T-helper 2 cell treated with Interferon-gamma antibody and Interleukin-4, amounts not matched to agents 100 ng/mL and 5 ng/mL, for 36 hours (primary cell): ENCODE measurements around the gene LAMTOR2. TPM values are rescaled to one million over a fixed set of nuclear protein-coding genes. Genes with fewer than 3 reads are reported as not detected.

ENCODE experiments used
- intact Hi-C: fragments of 100-400 bp; cut with micrococcal nuclease; formaldehyde crosslinking; loops from one replicate; pipeline ENCODE4 v1.15.1; 2023
- total RNA-seq: library from RNA; stranded (reverse); gene quantifications from 2 replicates; pipeline ENCODE4 v1.2.3, GENCODE V29; 2022

The LAMTOR2 gene
- total RNA-seq, 1 donor from 2014 or later: 71.6 TPM

DNA sequence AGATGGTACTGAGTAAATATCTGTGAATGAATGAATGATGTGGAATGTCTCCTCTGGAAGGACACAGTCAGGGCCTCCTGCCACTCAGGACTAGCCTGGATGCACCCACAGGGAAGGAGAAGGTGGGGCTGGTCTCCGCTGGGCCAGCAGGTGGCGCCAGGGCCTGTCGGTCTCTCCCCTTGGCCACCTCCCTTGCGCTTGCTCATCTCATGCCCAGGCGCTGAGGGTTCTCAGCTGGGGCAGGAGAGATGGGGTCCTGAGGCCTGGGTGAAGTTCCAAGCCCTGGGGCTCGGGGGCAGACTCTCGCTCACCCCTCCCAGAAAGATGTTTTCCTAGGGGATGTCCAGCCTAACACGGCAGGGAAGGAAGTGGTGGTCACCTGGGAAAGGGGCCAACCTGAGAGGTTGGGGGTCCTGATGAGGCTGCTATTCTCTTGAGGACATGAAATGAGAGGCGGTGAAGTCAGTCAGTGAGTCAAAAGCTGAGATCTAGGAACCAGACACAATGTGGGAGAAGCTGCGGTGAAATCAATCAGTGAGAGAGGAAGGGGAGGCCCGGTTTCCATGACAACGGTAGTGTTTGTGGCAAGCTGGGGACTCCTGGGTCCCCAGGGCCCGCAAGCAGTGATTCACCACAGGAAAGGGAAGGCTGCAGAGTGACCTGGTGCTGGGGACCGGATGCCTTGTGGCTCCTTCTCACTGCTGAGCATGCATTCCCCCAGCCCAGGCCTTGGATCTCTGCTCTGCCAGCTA is 42.2 kb downstream of the LAMTOR2 start:
- intact Hi-C loops: loop anchor here (1.0 kb wide), 2 partner anchors 9 to 33 kb away; no protein-coding TSS in a partner anchor

DNA sequence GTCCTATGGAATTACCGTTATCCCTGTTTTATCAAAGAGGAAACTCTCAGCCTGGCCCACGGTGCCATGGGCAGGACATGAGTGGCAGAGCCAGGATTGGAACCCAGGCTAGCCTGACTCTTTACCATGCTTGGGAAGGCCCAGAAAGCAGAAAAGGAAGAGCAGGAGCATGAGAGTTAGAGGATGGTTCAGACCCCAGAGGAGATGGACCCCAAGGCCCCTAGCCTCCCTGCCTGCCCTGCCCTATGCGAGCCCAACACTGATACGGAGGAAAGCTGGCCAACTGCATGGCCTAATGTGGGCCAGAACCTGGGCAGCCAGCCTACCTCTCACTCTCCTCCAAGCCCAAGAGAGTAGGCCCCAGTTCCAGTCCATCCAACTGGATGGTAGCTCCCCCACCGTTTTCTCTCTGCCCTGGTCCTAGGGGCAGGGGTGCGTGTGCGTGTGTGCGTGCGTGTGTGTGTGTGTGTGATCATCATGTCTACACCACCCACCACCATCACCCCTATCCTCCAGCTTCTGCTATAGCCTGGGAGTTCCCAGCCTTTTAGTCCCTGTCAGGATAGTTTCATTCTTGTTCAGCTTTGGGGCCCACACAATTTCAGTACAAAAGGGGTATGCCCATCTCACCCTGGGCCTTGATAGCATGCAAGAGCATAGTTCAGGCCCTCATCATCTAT is 43.1 kb downstream of the LAMTOR2 start:
- intact Hi-C loops: loop anchor here (1.0 kb wide), 1 partner anchor 9 kb away; no protein-coding TSS in a partner anchor

- intact Hi-C loops: no loop called here
These were observed 44.2 kb downstream of the LAMTOR2 start for GRCh38 chr1:156098784-156099183.

DNA sequence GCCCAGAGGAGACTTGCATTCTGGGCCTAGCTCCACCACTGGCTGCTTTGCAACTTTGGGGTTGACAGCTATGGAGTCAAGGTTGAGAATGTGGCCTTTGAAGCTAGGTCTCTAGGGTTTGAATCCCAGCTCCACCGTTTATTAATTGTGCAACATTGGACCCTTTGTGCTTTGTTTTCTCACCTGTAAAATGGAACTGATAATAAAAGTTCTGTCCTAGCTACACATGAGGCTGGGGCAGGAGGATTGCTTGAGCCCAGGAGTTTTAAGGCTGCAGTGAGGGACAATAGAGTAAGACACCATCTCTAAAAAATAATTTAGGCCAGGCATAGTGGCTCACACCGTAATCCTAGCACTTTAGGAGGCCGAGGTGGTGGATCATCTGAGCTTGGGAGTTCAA is 44.7 kb downstream of the LAMTOR2 start:
- intact Hi-C loops: no loop called here

- intact Hi-C loops: no loop called here
These were observed 45.8 kb downstream of the LAMTOR2 start for GRCh38 chr1:156100205-156100995.

GRCh38 chr1:156101880-156102279 is 47.3 kb downstream of the LAMTOR2 start:
- intact Hi-C loops: no loop called here

DNA sequence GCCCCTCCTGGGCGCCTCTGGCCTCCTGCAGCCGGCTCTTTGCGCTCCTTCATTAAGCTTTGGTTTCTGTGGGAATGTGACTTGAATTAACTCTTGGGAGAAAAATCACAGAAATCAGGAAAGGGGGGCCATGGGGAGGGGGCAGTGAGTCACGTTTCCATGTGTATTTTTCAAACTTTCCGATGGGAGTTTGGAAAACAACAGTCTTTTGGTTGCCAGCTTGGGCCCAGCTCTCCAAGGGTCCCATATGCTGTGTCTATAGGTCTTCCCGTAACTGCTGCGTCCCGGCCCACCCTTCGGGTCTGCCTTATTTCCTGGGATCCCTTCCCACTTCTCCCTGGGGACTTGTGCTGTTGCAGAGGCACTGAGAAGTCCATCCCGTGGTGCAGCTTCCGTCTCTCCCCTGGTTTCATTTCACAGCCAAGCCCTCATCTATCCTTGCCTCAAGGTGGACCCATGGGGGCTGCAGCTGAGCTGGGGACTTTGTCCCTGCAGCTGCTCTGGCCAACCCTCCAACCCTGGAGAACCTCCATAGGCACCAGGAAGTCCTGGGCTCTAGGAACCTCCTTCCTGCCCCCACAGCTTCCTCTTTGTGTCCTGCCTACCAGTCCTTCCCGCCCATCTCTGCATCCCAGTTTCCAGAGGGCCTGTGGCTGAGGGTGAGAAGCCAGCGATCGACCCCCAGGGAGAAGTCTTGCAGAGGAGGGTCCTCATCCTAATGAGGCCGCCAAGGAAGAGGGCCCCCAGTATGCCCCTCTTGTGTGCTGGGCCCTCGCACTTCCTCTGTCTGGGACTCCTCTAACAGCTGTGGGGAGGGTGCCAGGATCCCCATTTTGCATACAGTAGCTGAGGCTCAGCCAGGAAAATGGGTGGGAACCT is 48.3 kb downstream of the LAMTOR2 start:
- intact Hi-C loops: no loop called here

DNA sequence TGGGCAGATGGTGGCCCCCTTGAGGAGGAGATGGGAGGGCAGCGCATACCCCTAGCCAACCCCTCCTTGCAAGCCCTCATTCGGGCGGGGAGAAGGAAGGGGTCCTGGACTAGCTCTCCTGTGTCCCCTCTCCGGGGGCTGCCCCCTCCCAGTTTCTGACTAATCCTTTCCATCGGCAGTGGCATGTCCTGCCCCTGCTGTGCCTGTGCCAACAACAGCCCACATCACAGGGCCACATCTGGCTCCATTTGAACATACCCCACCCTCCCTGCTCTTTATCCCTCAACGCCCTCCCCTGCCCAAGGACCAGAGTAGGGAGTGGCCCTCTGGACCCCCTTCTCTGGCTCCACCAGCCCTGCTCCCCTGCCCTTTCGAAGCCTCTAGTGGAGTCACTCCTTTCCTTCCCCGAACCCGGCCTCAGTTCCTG is 49.0 kb downstream of the LAMTOR2 start:
- intact Hi-C loops: no loop called here

GRCh38 chr1:156104065-156104810 is 49.7 kb downstream of the LAMTOR2 start:
- intact Hi-C loops: no loop called here

GRCh38 chr1:156104861-156105832 is 50.6 kb downstream of the LAMTOR2 start:
- intact Hi-C loops: no loop called here

DNA sequence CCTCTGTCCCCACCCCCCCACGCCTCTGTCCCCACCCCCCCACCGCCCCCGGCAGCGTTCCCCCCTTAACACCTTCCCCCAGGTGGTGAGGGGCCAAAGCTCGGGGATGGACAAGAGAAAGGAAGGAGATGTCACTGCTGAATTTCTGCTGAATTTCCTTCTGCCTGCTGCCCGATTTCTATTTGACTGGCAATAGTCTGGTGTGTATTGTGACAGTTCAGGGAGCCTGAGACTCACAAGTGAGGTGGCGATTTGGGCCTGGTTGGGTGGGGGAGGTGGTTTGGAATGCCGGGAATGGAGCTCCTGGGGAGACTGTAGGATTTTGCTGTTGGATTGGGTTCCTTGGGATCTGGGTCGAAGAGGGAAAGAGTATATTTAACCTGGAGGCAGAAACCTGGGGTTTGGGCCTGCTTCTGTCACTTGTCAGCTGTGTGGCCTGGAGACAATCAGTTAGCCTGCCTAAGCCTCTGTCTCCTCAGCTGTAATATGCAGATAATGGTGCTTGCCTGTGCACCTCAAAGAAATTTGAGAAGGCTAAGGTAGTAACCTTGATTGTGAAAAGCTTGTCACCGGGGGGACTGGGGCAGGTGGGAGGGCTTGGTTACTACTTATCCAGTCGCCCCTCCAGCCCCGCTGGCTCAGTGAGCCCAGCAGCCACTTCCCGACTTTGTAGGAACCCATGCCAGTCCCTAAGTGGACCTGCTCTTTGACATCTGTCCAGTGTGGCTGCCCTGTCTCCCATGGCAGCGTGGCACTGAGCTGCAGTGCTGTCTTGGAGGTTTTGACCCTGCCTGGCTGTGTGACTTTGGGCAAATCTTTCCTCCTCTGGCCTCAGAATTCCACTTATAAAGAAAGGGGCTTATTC is 52.3 kb downstream of the LAMTOR2 start:
- intact Hi-C loops: loop anchor here (1.0 kb wide), 3 partner anchors 7 to 20 kb away; partner anchors contain the start of gene LMNA

DNA sequence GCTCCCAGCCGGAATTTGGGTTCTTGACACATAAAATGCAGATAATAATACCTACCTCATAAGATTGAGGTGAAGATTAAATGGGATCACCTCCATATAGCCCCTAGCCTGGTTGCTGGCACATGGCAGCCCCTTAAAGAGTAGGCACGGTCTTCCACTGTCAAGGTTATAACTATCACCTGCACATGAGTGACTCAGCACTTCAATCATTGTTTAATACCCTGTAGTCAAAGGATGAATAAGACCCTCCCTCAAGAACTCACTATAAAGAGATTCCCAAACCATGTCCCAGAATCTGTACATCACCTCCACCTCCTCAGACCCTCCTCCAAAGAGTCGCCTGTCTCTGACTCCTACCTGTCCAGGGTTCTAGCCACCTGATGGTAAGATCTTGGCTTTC is 53.5 kb downstream of the LAMTOR2 start:
- intact Hi-C loops: no loop called here

Other genes with a start within 250 kb of the LAMTOR2 start
- gene GON4L, start 197.6 kb upstream of the LAMTOR2 start, total RNA-seq: 79.9 and 82.6 TPM in 2 replicates
- 22.2 and 22.5 TPM in 2 replicates for gene SYT11, start 195.2 kb upstream of the LAMTOR2 start, total RNA-seq
- gene RIT1, start 143.4 kb upstream of the LAMTOR2 start, total RNA-seq: 27.0 and 27.6 TPM in 2 replicates
- gene KHDC4, start 120.4 kb upstream of the LAMTOR2 start, total RNA-seq: 73.8 and 82.8 TPM in 2 replicates
- 0.14 TPM in 2 replicates for gene RXFP4, start 113.1 kb upstream of the LAMTOR2 start, total RNA-seq
- 172 and 189 TPM in 2 replicates for gene ARHGEF2, start 76.2 kb upstream of the LAMTOR2 start, total RNA-seq
- gene SSR2, start 33.8 kb upstream of the LAMTOR2 start, total RNA-seq: 265 and 268 TPM in 2 replicates
- 36.8 and 37.2 TPM in 2 replicates for gene UBQLN4, start 984 bp upstream of the LAMTOR2 start, total RNA-seq
- gene RAB25, start 6.4 kb downstream of the LAMTOR2 start, total RNA-seq: not detected in 2 replicates
- 0.20 and 0.50 TPM in 2 replicates for gene MEX3A, start 27.7 kb downstream of the LAMTOR2 start, total RNA-seq
- 98.8 and 104 TPM in 2 replicates for gene LMNA, start 59.9 kb downstream of the LAMTOR2 start, total RNA-seq
- 10.5 and 12.4 TPM in 2 replicates for gene SEMA4A, start 98.8 kb downstream of the LAMTOR2 start, total RNA-seq
- 32.2 and 34.3 TPM in 2 replicates for gene SLC25A44, start 139.3 kb downstream of the LAMTOR2 start, total RNA-seq
- 84.0 and 84.1 TPM in 2 replicates for gene PMF1, start 158.2 kb downstream of the LAMTOR2 start, total RNA-seq
- gene BGLAP, start 187.4 kb downstream of the LAMTOR2 start, total RNA-seq: 2.0 and 2.9 TPM in 2 replicates
- gene PAQR6, start 193.3 kb downstream of the LAMTOR2 start, total RNA-seq: 8.0 and 8.6 TPM in 2 replicates
- gene SMG5, start 228.0 kb downstream of the LAMTOR2 start, total RNA-seq: 69.2 and 73.1 TPM in 2 replicates
- 9.4 TPM in 2 replicates for gene TMEM79, start 229.5 kb downstream of the LAMTOR2 start, total RNA-seq
- gene GLMP, start 240.9 kb downstream of the LAMTOR2 start, total RNA-seq: 28.9 and 31.3 TPM in 2 replicates
- 0.30 and 0.34 TPM in 2 replicates for gene VHLL, start 244.5 kb downstream of the LAMTOR2 start, total RNA-seq